Esophagus squamous epithelium (tissue), 4 donors: ENCODE results near the gene MAGEA9.

Experiments used
- CTCF ChIP-seq, 6 experiments: fragments of 450-650 bp in 4 of 6; fragments of 200-600 bp in 2 of 6; sonication (generic) in 2 of 6; IDR thresholded peaks; one replicate each; pipeline ENCODE4 v1.5.1; 2016 to 2019; ENCODE audit warnings: antibody characterized with exemption in 6 of 6, mild to moderate bottlenecking in 4 of 6, moderate library complexity in 4 of 6
- POLR2A ChIP-seq, 4 donors: fragments of 450-650 bp; IDR thresholded peaks; one replicate each; pipeline ENCODE4 v1.6.1; 2017; ENCODE audit warnings: antibody characterized with exemption in 4 of 4, mild to moderate bottlenecking in 4 of 4, moderate library complexity in 3 of 4

GRCh38 chrX:149758068-149758714 is 23.5 kb upstream of the MAGEA9 start:
- TF ChIP-seq CTCF (IDR thresholded peaks at IDR 0.05) (no peak), POLR2A (IDR thresholded peaks at IDR 0.05) (no peak)
